Tongue (tissue), 2 donors: ENCODE data around the gene NT5M. TPM values are rescaled to one million over a fixed set of nuclear protein-coding genes. Genes with fewer than 3 reads are reported as not detected.
A peak's percentile ranks its signal among the peaks of the same experiment; 100 is the strongest.

Experiments
- DNase-seq: peaks from one replicate; pipeline ENCODE4 v3.0.0-alpha.2; 2015
- total RNA-seq: library from RNA; depleted of rRNA; stranded (reverse); fragments of >200 nt; gene quantifications from one replicate; pipeline ENCODE4 v1.2.3, GENCODE V29; 2014

Gene NT5M
- total RNA-seq, 1 donor from 2014 or later, result 3.5 TPM

- no peak for DNase-seq
Observed at GRCh38 chr17:17343896-17344506, 40.8 kb downstream of the NT5M start.

GRCh38 chr17:17344507-17345293 is 41.5 kb downstream of the NT5M start:
- DNase-seq, result peak; percentile 56

GRCh38 chr17:17345294-17345597 is 42.1 kb downstream of the NT5M start:
- DNase-seq, result no peak

GRCh38 chr17:17345686-17346427 is 42.7 kb downstream of the NT5M start:
- no peak for DNase-seq

GRCh38 chr17:17346428-17347233 is 43.5 kb downstream of the NT5M start:
- DNase-seq, result no peak

GRCh38 chr17:17347234-17347955 is 44.2 kb downstream of the NT5M start:
- no peak for DNase-seq

GRCh38 chr17:17347956-17348871 is 45.0 kb downstream of the NT5M start:
- no peak for DNase-seq

GRCh38 chr17:17348872-17349723 is 45.9 kb downstream of the NT5M start:
- DNase-seq, result no peak

- no peak for DNase-seq
Observed at GRCh38 chr17:17349724-17350106, 46.5 kb downstream of the NT5M start.

- DNase-seq, result no peak
Observed at GRCh38 chr17:17350491-17351355, 47.5 kb downstream of the NT5M start.

- DNase-seq, result peak; percentile 88
Observed at GRCh38 chr17:17351356-17351891, 48.3 kb downstream of the NT5M start.

- peak; percentile 89 for DNase-seq
Observed at GRCh38 chr17:17351901-17352781, 49.0 kb downstream of the NT5M start.

GRCh38 chr17:17352836-17353624 is 49.9 kb downstream of the NT5M start:
- DNase-seq, result no peak

GRCh38 chr17:17353625-17354484 is 50.7 kb downstream of the NT5M start:
- DNase-seq, result no peak

- DNase-seq, result peak; percentile 90
Observed at GRCh38 chr17:17354560-17355349, 51.6 kb downstream of the NT5M start.
